Measurements from ENCODE around the gene MINK1. TPM values are rescaled to one million over a fixed set of nuclear protein-coding genes. Genes with fewer than 3 reads are reported as not detected.
A peak's percentile ranks its signal among the peaks of the same experiment; 100 is the strongest.

The MINK1 gene
- total and polyA plus RNA-seq, 2 of the 13 experiments (the other 11 are each of a cell fraction or from before 2014, with no cell fraction given): 17.2 to 63.9 TPM

- no peak; a peak in 1 of 4 replicates for TF ChIP-seq REST (IDR thresholded peaks at IDR 0.05; ENCODE audit: borderline replicate concordance in 1 of 2, low read depth in 1 of 2, low read length in 2 of 2)
- TF ChIP-seq SMYD3 (CRISPR knock-in tag; IDR thresholded peaks at IDR 0.05): no peak
- peak; percentile 16 for TF ChIP-seq ZNF781 (CRISPR knock-in tag; IDR thresholded peaks at IDR 0.05; ENCODE audit: borderline replicate concordance, not compliant biosample characterization)
- TF ChIP-seq EZH2 (conservative IDR thresholded peaks at IDR 0.05; ENCODE audit: low read depth, low read length): no peak
- TF ChIP-seq ZNF772 (CRISPR knock-in tag; IDR thresholded peaks at IDR 0.05): no peak; the same call in 1 of the 2 replicates
- TF ChIP-seq ZNF234 (CRISPR knock-in tag; conservative IDR thresholded peaks at IDR 0.05): no peak
- no peak for TF ChIP-seq ZNF800 (CRISPR knock-in tag; IDR thresholded peaks at IDR 0.05)
- peak; percentile 15; the same call in 1 of the 2 replicates for TF ChIP-seq ZNF224 (CRISPR knock-in tag; IDR thresholded peaks at IDR 0.05)
- peak; percentile 61; the same call in 1 of the 2 replicates for TF ChIP-seq YEATS4 (CRISPR knock-in tag; IDR thresholded peaks at IDR 0.05; ENCODE audit: borderline replicate concordance)
- peak; percentile 42; the same call in 1 of the 2 replicates for TF ChIP-seq ZNF350 (CRISPR knock-in tag; IDR thresholded peaks at IDR 0.05; ENCODE audit: borderline replicate concordance, low read depth)
- no peak for TF ChIP-seq CENPT (CRISPR knock-in tag; IDR thresholded peaks at IDR 0.05; ENCODE audit: low read depth)
- no peak for TF ChIP-seq HCFC1 (IDR thresholded peaks at IDR 0.05; ENCODE audit: low read depth, low read length)
- no peak for TF ChIP-seq ZNF260 (CRISPR knock-in tag; IDR thresholded peaks at IDR 0.05; ENCODE audit: borderline replicate concordance, low read depth)
- no peak for TF ChIP-seq ISX (CRISPR knock-in tag; conservative IDR thresholded peaks at IDR 0.05)
- no peak for TF ChIP-seq RFX1 (IDR thresholded peaks at IDR 0.05)
- no peak for TF ChIP-seq EHMT2 (IDR thresholded peaks at IDR 0.05; ENCODE audit: borderline replicate concordance, low read depth, low read length)
- TF ChIP-seq, protein P1, sequence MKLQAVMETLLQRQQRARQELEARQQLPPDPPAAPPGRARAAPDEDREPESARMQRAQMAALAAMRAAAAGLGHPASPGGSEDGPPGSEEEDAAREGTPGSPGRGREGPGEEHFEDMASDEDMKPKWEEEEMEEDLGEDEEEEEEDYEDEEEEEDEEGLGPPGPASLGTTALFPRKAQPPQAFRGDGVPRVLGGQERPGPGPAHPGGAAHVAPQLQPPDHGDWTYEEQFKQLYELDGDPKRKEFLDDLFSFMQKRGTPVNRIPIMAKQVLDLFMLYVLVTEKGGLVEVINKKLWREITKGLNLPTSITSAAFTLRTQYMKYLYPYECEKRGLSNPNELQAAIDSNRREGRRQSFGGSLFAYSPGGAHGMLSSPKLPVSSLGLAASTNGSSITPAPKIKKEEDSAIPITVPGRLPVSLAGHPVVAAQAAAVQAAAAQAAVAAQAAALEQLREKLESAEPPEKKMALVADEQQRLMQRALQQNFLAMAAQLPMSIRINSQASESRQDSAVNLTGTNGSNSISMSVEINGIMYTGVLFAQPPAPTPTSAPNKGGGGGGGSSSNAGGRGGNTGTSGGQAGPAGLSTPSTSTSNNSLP (IDR thresholded peaks at IDR 0.05; ENCODE audit: low read depth, low read length): peak; percentile 66; the same call in 1 of the 2 replicates
- no peak for TF ChIP-seq FOXP1 (IDR thresholded peaks at IDR 0.05)
- no peak; the same call in 1 of the 2 replicates for TF ChIP-seq FOXP1 (CRISPR knock-in tag; IDR thresholded peaks at IDR 0.05)
- TF ChIP-seq THAP11 (CRISPR knock-in tag; IDR thresholded peaks at IDR 0.05): peak; percentile 73; the same call in 1 of the 2 replicates
- TF ChIP-seq ZBTB37 (CRISPR knock-in tag; IDR thresholded peaks at IDR 0.05): no peak
Measured at GRCh38 chr17:4788807-4789700, 44.1 kb upstream of the MINK1 start, which contains the start of gene GLTPD2 (continued).
